ENCODE measurements around the gene SMG1. TPM values are rescaled to one million over a fixed set of nuclear protein-coding genes. Genes with fewer than 3 reads are reported as not detected.

SMG1 gene
- total RNA-seq, 1 experiment from 2014 or later: 105 TPM

GRCh38 chr16:18801145-18801972 lies 124.8 kb downstream of the SMG1 start, which contains the start of gene ARL6IP1:
Gene ARL6IP1, minus strand, starts transcription at chr16:18801549. Its CDS starts 83 bp downstream, at chr16:18801466.
- CTCF ChIA-PET: interaction anchor here (0.6 to 0.8 kb wide), 4 partner anchors 11 to 369 kb away, joined by 3 read pairs; partner anchors contain the start of gene RPS15A
- intact Hi-C loops (cut with micrococcal nuclease; ENCODE audit: unreplicated experiment): loop anchor here (10.0 kb wide), 1 partner anchor 273 kb away; no protein-coding TSS in a partner anchor

GRCh38 chr16:18800775-18801144 lies 125.4 kb downstream of the SMG1 start:
- Histone ChIP-seq H3K9me3 (ENCODE audit: low read depth, low read length, poor library complexity, severe bottlenecking) (no peaks in the 10 kb centered on the region), H3K27ac (ENCODE audit: low read depth, low read length, poor library complexity, severe bottlenecking) (peak overlapping the region; percentile 95), H3K4me3 (ENCODE audit: low read depth, low read length, poor library complexity, severe bottlenecking) (peak overlapping the region; percentile 94), H3K27me3 (replicated peaks; ENCODE audit: insufficient read depth, low read depth, low read length, poor library complexity) (no peaks in the 10 kb centered on the region), H3K36me3 (ENCODE audit: insufficient read depth, low read length, poor library complexity, severe bottlenecking) (peaks cover 36% of the 10 kb centered on the region), H3K4me1 (ENCODE audit: insufficient read depth, low read length, poor library complexity, severe bottlenecking) (peaks cover 51% of the 10 kb centered on the region)
- CTCF ChIA-PET: no interaction called here
- TF ChIP-seq EZH2 (IDR thresholded peaks at IDR 0.05; ENCODE audit: borderline replicate concordance, low read depth, low read length, poor library complexity, severe bottlenecking) (no peak), CTCF (conservative IDR thresholded peaks at IDR 0.05; ENCODE audit: low read depth, low read length) (no peak)
- BruUV-seq (replicated peaks): no TSS peak
- POLR2A ChIA-PET (ENCODE audit: low non-redundant PET): interaction anchor here (1.6 kb wide), 1 partner anchor 11 kb away, joined by 29 read pairs; the partner anchor contains the start of gene RPS15A
- intact Hi-C loops (cut with micrococcal nuclease; ENCODE audit: unreplicated experiment): loop anchor here (10.0 kb wide), 1 partner anchor 274 kb away; no protein-coding TSS in a partner anchor
- DNase-seq (ENCODE audit: low spot score): no peak

More at GRCh38 chr16:18801145-18801972, 124.8 kb downstream of the SMG1 start, which contains the start of gene ARL6IP1:
- Histone ChIP-seq H3K4me3 (ENCODE audit: low read depth, low read length, poor library complexity, severe bottlenecking) (peak within 1 kb of the TSS; percentile 94), H3K9me3 (ENCODE audit: low read depth, low read length, poor library complexity, severe bottlenecking) (no peaks in the 10 kb centered on the region), H3K27ac (ENCODE audit: low read depth, low read length, poor library complexity, severe bottlenecking) (peak within 1 kb of the TSS; percentile 95), H3K27me3 (replicated peaks; ENCODE audit: insufficient read depth, low read depth, low read length, poor library complexity) (no peaks in the 10 kb centered on the region), H3K36me3 (ENCODE audit: insufficient read depth, low read length, poor library complexity, severe bottlenecking) (peaks cover 30% of the 10 kb centered on the region), H3K4me1 (ENCODE audit: insufficient read depth, low read length, poor library complexity, severe bottlenecking) (peaks cover 51% of the 10 kb centered on the region)
- POLR2A ChIA-PET (ENCODE audit: low non-redundant PET): interaction anchor here (0.5 to 1.6 kb wide), 5 partner anchors 11 to 329 kb away, joined by 3 to 29 read pairs (median 3); partner anchors contain the start of gene RPS15A
- peak; percentile 94 for TF ChIP-seq CTCF (conservative IDR thresholded peaks at IDR 0.05; ENCODE audit: low read depth, low read length)
- TF ChIP-seq EZH2 (IDR thresholded peaks at IDR 0.05; ENCODE audit: borderline replicate concordance, low read depth, low read length, poor library complexity, severe bottlenecking): no peak
- DNase-seq (ENCODE audit: low spot score): peak; percentile 99
- BruUV-seq (replicated peaks): no TSS peak

GRCh38 chr16:18800293-18800692 lies 125.9 kb downstream of the SMG1 start:
- no peak for DNase-seq (ENCODE audit: low spot score)
- H3K27ac ChIP-seq (ENCODE audit: low read depth, low read length, poor library complexity, severe bottlenecking): peak overlapping the region; percentile 95
- H3K9me3 ChIP-seq (ENCODE audit: low read depth, low read length, poor library complexity, severe bottlenecking): no peaks in the 10 kb centered on the region
- ChIA-PET POLR2A (ENCODE audit: low non-redundant PET) (no interaction called here), CTCF (no interaction called here)
- peak overlapping the region; percentile 94 for H3K4me3 ChIP-seq (ENCODE audit: low read depth, low read length, poor library complexity, severe bottlenecking)
- TF ChIP-seq CTCF (conservative IDR thresholded peaks at IDR 0.05; ENCODE audit: low read depth, low read length): no peak
- TF ChIP-seq EZH2 (IDR thresholded peaks at IDR 0.05; ENCODE audit: borderline replicate concordance, low read depth, low read length, poor library complexity, severe bottlenecking): no peak
- TSS peak; percentile 29 for BruUV-seq (replicated peaks)
- H3K4me1 ChIP-seq (ENCODE audit: insufficient read depth, low read length, poor library complexity, severe bottlenecking): peaks cover 48% of the 10 kb centered on the region
- H3K36me3 ChIP-seq (ENCODE audit: insufficient read depth, low read length, poor library complexity, severe bottlenecking): peaks cover 41% of the 10 kb centered on the region
- no peaks in the 10 kb centered on the region for H3K27me3 ChIP-seq (replicated peaks; ENCODE audit: insufficient read depth, low read depth, low read length, poor library complexity)
- intact Hi-C loops (cut with micrococcal nuclease; ENCODE audit: unreplicated experiment): loop anchor here (10.0 kb wide), 1 partner anchor 275 kb away; no protein-coding TSS in a partner anchor
